ENCODE measurements around the gene HYAL1.

DNA sequence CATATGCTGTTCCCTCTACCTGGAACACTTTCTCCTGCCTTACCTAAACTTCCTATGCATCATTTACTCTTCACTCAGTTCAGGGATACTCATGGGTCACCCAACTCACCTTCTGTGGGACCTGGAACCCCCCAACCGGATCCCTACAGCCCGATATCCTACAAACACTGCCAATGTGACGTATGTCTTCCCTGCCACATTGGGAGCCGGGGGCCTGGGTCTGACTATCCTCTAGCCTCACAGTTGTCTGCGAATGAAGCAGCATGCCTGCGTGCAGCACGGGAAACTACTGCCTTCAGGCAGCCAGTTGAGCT lies 46.8 kb upstream of the HYAL1 start:
- no peak for TF ChIP-seq SUZ12 (IDR thresholded peaks at IDR 0.05; ENCODE audit: extremely low read depth, insufficient read depth, insufficient read length)
- TF ChIP-seq YY1 (IDR thresholded peaks at IDR 0.05; ENCODE audit: insufficient read depth, insufficient read length) = no peak

Measured in NT2/D1 (cell line).